HUDEP-2 (cell line): Measurements from ENCODE around the gene C4BPB.
"Not testable (repeated sequence)": the region's sequence is repeated elsewhere in the genome, so short reads cannot be mapped to it uniquely, and the experiment has no call there.

Experiments
- DNase-seq, 76 experiments: peaks; one replicate each; lab custom pipeline; 2025; ENCODE audit not compliant: unreplicated experiment in 76 of 76; lab: John Stamatoyannopoulos, UW

Gene C4BPB

GRCh38 chr1:207088701-207089626 lies at the start of gene C4BPB:
C4BPB (plus strand) TSS chr1:207088860; CDS start chr1:207089532, 672 bp downstream.
- DNase-seq: no peak

GRCh38 chr1:207039380-207040180 lies 49.1 kb upstream of the C4BPB start:
- DNase-seq: no peak

- DNase-seq: no peak
These were observed 48.5 kb upstream of the C4BPB start for GRCh38 chr1:207040181-207040533.

GRCh38 chr1:207041397-207041796 lies 47.3 kb upstream of the C4BPB start:
- not testable (repeated sequence) for DNase-seq

- no peak for DNase-seq
These were observed 43.2 kb upstream of the C4BPB start for GRCh38 chr1:207045453-207045852.

- DNase-seq: peak in 6 of 76 experiments; percentile 2 to 29 (median 16)
These were observed 41.2 kb upstream of the C4BPB start for GRCh38 chr1:207047505-207047904.

GRCh38 chr1:207048041-207048440 lies 40.6 kb upstream of the C4BPB start:
- no peak for DNase-seq

GRCh38 chr1:207049054-207049453 lies 39.6 kb upstream of the C4BPB start:
- DNase-seq: no peak

GRCh38 chr1:207049514-207049913 lies 39.1 kb upstream of the C4BPB start:
- DNase-seq: no peak

GRCh38 chr1:207049974-207050391 lies 38.7 kb upstream of the C4BPB start:
- peak in 31 of 76 experiments; percentile 5 to 65 (median 22) for DNase-seq

- DNase-seq: peak in 72 of 76 experiments; percentile 33 to 84 (median 73)
These were observed 38.0 kb upstream of the C4BPB start for GRCh38 chr1:207050480-207051190.

GRCh38 chr1:207051191-207051943 lies 37.3 kb upstream of the C4BPB start, which contains the start of gene YOD1:
YOD1 (minus strand) TSS chr1:207051208; CDS start chr1:207051030, 178 bp downstream.
- peak in 4 of 76 experiments; percentile 11 to 71 (median 32) for DNase-seq

GRCh38 chr1:207052911-207053769 lies 35.5 kb upstream of the C4BPB start, which contains the start of gene PFKFB2:
PFKFB2 (plus strand) TSS chr1:207053275; CDS start chr1:207054718, 1,443 bp downstream.
- DNase-seq: peak in 62 of 76 experiments; percentile 14 to 90 (median 77)

GRCh38 chr1:207054491-207054890 lies 34.2 kb upstream of the C4BPB start:
- DNase-seq: no peak

GRCh38 chr1:207055386-207056001 lies 33.2 kb upstream of the C4BPB start:
- DNase-seq: no peak

GRCh38 chr1:207056673-207057072 lies 32.0 kb upstream of the C4BPB start:
- no peak for DNase-seq

- DNase-seq: no peak
These were observed 30.4 kb upstream of the C4BPB start for GRCh38 chr1:207058252-207058651.
